Measurements from ENCODE around the gene DENND1C. TPM values are rescaled to one million over a fixed set of nuclear protein-coding genes. Genes with fewer than 3 reads are reported as not detected.

DENND1C gene
- total RNA-seq, 2 donors from 2014 or later, result 0.30 to 0.75 TPM

- Histone ChIP-seq H3K27ac (peak overlapping the region; percentile 81 to 83), H3K9me3 (peaks cover 6 to 11% of the 10 kb centered on the region in 2 donors), H3K36me3 (peaks cover 23% of the 10 kb centered on the region), H3K27me3 (peaks cover 1 to 4% of the 10 kb centered on the region in 2 donors), H3K4me3 (peak overlapping the region; percentile 55 to 68), H3K4me1 (peaks cover 0 to 19% of the 10 kb centered on the region in 2 donors)
- no peak for TF ChIP-seq CTCF (IDR thresholded peaks at IDR 0.05)
- DNase-seq (ENCODE audit: low spot score), result no peak
These were observed 22.8 kb downstream of the DENND1C start for GRCh38 chr19:6458695-6459261.

GRCh38 chr19:6457958-6458694, 23.5 kb downstream of the DENND1C start:
- TF ChIP-seq CTCF (IDR thresholded peaks at IDR 0.05), result no peak

GRCh38 chr19:6455924-6456323, 25.7 kb downstream of the DENND1C start:
- H3K4me1 ChIP-seq, result peaks cover 0 to 19% of the 10 kb centered on the region in 2 donors
- peaks cover 6 to 16% of the 10 kb centered on the region in 2 donors for H3K9me3 ChIP-seq
- H3K36me3 ChIP-seq, result peaks cover 39% of the 10 kb centered on the region
- TF ChIP-seq CTCF (IDR thresholded peaks at IDR 0.05), result no peak
- no peak overlapping the region for H3K27ac ChIP-seq
- DNase-seq (ENCODE audit: low spot score), result no peak
- no peaks in the 10 kb centered on the region for H3K27me3 ChIP-seq
- H3K4me3 ChIP-seq, result no peak overlapping the region

More at GRCh38 chr19:6457958-6458694, 23.5 kb downstream of the DENND1C start:
- peak overlapping the region in 1 of 2 donors; percentile 68 for H3K4me3 ChIP-seq
- H3K27me3 ChIP-seq, result no peaks in the 10 kb centered on the region
- peaks cover 6 to 16% of the 10 kb centered on the region in 2 donors for H3K9me3 ChIP-seq
- peaks cover 0 to 19% of the 10 kb centered on the region in 2 donors for H3K4me1 ChIP-seq
- H3K36me3 ChIP-seq, result peaks cover 28% of the 10 kb centered on the region
- H3K27ac ChIP-seq, result peak overlapping the region in 1 of 2 donors; percentile 83
- no peak for DNase-seq (ENCODE audit: low spot score)

GRCh38 chr19:6453951-6454565, 27.5 kb downstream of the DENND1C start:
- no peak for TF ChIP-seq CTCF (IDR thresholded peaks at IDR 0.05)
- Histone ChIP-seq H3K36me3 (peaks cover 44% of the 10 kb centered on the region), H3K9me3 (peaks cover 6 to 16% of the 10 kb centered on the region in 2 donors), H3K27ac (no peak overlapping the region), H3K27me3 (no peaks in the 10 kb centered on the region), H3K4me3 (no peak overlapping the region), H3K4me1 (peaks cover 0 to 13% of the 10 kb centered on the region in 2 donors)
- DNase-seq (ENCODE audit: low spot score), result no peak

- peaks cover 6 to 16% of the 10 kb centered on the region in 2 donors for H3K9me3 ChIP-seq
- no peak overlapping the region for H3K27ac ChIP-seq
- H3K4me1 ChIP-seq, result peaks cover 0 to 1% of the 10 kb centered on the region in 2 donors
- H3K27me3 ChIP-seq, result no peaks in the 10 kb centered on the region
- H3K4me3 ChIP-seq, result no peak overlapping the region
- DNase-seq (ENCODE audit: low spot score), result no peak
- peaks cover 44% of the 10 kb centered on the region for H3K36me3 ChIP-seq
- no peak for TF ChIP-seq CTCF (IDR thresholded peaks at IDR 0.05)
These were observed 28.7 kb downstream of the DENND1C start for GRCh38 chr19:6452899-6453298.
